NCI-H446 (cell line): ENCODE results near the gene IL16.

Experiments
- DNase-seq, 2 experiments: peaks; one replicate each; lab custom pipeline; 2025; lab: John Stamatoyannopoulos, UW

The IL16 gene

GRCh38 chr15:81294516-81294880 lies 97.8 kb downstream of the IL16 start:
- DNase-seq: no peak

- no peak for DNase-seq
Observed at GRCh38 chr15:81295486-81296121, 98.9 kb downstream of the IL16 start.

- no peak for DNase-seq
Observed at GRCh38 chr15:81296186-81296585, 99.5 kb downstream of the IL16 start.

GRCh38 chr15:81296673-81297072 lies 100.0 kb downstream of the IL16 start:
- no peak for DNase-seq

GRCh38 chr15:81297147-81297572 lies 100.5 kb downstream of the IL16 start:
- no peak for DNase-seq

- no peak for DNase-seq
Observed at GRCh38 chr15:81297603-81298575, 101.2 kb downstream of the IL16 start.

- DNase-seq: no peak
Observed at GRCh38 chr15:81298611-81299010, 101.9 kb downstream of the IL16 start.

- no peak for DNase-seq
Observed at GRCh38 chr15:81299156-81299555, 102.5 kb downstream of the IL16 start.

- no peak for DNase-seq
Observed at GRCh38 chr15:81299630-81300273, 103.1 kb downstream of the IL16 start.

GRCh38 chr15:81301385-81301784 lies 104.7 kb downstream of the IL16 start:
- no peak for DNase-seq

- DNase-seq: no peak
Observed at GRCh38 chr15:81301815-81302399, 105.2 kb downstream of the IL16 start.

- DNase-seq: no peak
Observed at GRCh38 chr15:81302701-81303109, 106.0 kb downstream of the IL16 start.

GRCh38 chr15:81303244-81304225 lies 106.9 kb downstream of the IL16 start:
- no peak for DNase-seq

- DNase-seq: no peak
Observed at GRCh38 chr15:81304226-81304625, 107.5 kb downstream of the IL16 start.

- no peak for DNase-seq
Observed at GRCh38 chr15:81308260-81308659, 111.6 kb downstream of the IL16 start.

GRCh38 chr15:81309647-81310450 lies 113.2 kb downstream of the IL16 start:
- no peak for DNase-seq

GRCh38 chr15:81310480-81310879 lies 113.8 kb downstream of the IL16 start:
- DNase-seq: no peak

- DNase-seq: no peak
Observed at GRCh38 chr15:81311752-81312464, 115.2 kb downstream of the IL16 start.

GRCh38 chr15:81312790-81313543 lies 116.3 kb downstream of the IL16 start:
- DNase-seq: peak; percentile 47 to 68
